ENCODE measurements around the gene GALK2. TPM values are rescaled to one million over a fixed set of nuclear protein-coding genes. Genes with fewer than 3 reads are reported as not detected.

Gene GALK2
- total RNA-seq, 4 donors from 2014 or later: 14.7 to 37.1 (median 24.0) TPM

DNA sequence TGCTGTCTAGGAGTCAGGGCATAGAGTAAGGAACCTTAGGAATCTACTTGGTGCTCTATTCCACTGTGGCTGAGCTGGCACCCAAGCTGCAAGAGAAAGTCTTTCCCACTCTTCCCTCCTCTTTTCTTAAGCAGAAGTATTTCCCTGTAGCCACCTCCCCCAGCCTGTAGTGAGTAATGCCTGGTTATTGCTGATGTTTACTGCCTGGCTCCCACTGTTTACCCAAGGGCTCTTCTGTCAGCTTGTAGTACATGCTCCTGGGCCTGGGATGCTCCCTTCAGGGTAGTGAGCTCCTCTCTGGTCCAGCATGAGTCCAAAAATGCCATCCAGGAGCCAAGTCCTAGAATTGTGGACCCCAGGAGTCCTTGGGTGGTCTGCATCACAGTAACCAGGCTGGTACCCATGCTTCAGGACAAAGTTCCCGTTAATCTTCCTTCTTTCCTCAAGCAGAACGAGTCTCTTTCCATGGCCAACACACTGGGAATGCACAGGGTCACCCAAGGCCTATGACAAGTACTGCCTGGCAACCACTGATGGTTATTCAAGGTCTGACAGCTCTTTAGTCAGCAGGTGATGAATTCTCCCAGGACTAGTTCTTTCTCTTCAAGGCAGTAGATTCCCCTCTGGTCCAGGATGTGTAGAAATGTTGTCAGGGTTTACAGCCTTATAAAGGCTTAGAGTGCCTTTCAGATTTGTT is 17.6 kb downstream of the GALK2 start:
- TF ChIP-seq, protein P1, sequence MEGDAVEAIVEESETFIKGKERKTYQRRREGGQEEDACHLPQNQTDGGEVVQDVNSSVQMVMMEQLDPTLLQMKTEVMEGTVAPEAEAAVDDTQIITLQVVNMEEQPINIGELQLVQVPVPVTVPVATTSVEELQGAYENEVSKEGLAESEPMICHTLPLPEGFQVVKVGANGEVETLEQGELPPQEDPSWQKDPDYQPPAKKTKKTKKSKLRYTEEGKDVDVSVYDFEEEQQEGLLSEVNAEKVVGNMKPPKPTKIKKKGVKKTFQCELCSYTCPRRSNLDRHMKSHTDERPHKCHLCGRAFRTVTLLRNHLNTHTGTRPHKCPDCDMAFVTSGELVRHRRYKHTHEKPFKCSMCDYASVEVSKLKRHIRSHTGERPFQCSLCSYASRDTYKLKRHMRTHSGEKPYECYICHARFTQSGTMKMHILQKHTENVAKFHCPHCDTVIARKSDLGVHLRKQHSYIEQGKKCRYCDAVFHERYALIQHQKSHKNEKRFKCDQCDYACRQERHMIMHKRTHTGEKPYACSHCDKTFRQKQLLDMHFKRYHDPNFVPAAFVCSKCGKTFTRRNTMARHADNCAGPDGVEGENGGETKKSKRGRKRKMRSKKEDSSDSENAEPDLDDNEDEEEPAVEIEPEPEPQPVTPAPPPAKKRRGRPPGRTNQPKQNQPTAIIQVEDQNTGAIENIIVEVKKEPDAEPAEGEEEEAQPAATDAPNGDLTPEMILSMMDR (IDR thresholded peaks at IDR 0.05; ENCODE audit: low read depth): no peak

DNA sequence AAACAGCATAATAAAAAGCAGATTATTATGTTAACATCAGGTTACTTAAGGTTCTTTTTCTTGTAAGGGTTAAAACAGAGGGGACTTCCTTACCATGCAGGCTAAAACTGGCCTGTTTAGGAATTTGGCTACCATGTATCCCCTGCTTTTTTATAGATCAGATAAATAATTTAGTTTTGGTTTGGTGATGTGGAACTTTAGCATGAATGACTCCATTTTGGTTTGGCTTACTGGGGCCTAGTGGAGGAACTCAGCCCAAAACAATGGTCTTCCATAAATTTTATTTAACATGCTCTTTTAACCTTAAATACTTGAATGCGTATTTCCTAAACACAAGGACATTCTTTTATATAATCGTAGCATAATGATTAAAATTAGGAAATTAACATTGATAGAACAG is 18.9 kb downstream of the GALK2 start:
- TF ChIP-seq, protein P1 (IDR thresholded peaks at IDR 0.05; ENCODE audit: low read depth): no peak

DNA sequence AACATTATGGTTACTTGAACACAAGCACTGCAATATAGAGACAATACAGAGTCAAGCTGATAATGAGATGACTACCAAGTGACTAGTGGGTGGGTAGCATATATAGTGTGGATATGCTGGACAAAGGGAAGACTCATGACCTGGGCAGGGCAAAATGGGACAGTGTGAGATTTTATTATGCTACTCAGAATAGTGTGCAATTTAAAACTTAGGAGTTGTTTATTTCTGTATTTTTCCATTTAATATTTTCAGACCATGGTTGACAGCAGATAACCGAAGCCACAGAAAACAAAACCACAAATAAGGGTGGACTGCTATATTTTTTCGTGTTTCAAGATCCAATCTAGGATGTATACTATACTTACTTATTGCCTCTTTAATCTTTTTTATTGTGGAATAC is 19.6 kb downstream of the GALK2 start:
- TF ChIP-seq, protein P1 (IDR thresholded peaks at IDR 0.05; ENCODE audit: low read depth): no peak

DNA sequence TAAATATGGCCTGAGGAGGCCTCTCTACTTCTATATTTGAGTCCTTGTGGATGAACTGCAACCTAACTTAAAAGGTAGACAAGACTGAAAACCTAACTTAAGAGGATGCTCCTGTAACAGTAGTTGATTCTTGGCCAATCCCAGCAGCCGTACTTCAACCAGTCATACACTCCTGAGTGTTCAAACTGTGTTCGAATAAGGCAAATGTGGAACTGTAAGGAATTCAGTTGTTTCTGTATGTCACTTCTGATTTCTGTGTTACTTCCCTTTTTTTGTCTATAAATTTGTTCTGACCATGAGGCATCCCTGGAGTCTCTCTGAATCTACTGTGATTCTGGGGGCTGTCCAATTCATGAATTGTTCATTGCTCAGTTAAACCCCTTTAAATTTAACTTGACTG is 20.5 kb downstream of the GALK2 start:
- TF ChIP-seq, protein P1 (IDR thresholded peaks at IDR 0.05; ENCODE audit: low read depth): no peak

DNA sequence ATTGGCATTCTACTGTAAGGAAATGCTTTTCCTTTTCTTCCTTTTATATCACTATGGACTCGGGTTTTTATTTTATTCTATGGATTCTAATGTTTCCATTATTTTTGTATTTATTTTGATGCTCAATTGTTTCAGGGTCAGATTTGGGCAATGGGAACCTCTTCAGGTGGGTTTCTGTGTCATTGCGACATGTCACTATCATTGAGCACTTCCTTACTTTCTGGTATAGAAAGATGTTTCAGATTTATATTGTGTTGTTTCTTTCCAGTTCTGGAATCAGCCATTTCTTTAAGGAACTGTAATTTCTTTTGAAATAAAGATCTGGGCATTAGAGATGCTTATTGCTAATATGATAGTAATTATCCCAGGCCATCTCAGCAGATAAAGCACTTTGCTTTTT is 21.8 kb downstream of the GALK2 start:
- TF ChIP-seq, protein P1 (IDR thresholded peaks at IDR 0.05; ENCODE audit: low read depth): no peak

DNA sequence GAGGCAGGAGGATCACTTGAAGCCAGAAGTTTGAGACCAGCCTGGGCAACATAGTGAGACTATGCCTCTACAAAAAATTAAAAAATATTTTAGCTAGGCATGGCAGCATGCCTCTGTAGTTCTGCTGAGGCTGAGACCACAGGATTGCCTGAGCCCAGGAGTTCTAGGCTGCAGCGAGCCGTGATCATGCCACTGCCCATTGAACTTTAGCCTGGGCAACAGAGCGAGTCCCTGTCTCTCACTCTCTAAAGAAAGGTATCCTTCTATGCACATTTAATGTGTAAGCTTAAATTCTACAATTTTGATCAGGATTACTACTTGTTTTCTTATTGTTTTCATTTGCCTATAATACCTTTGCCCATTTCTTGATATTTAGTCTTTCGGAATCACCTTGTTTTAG is 26.8 kb downstream of the GALK2 start:
- TF ChIP-seq, protein P1 (IDR thresholded peaks at IDR 0.05; ENCODE audit: low read depth): no peak

DNA sequence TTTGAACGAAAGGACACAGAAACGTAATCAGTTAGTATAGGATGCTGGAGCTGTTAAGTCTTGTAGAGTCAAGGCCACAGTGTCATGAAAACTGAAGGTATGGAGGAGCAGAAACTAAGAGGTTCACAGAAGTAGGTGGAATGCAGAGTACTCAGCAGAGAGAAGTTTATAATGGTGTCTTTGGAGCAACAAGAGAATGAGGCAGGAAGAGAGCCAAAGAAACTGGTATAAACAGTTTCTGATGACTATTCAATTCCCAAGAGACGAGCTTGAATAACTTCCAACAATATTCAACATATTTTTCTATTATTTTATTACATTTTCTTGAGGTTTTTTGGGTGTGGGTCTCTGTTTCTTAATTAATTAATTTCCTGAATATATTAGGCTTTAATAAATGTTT is 29.6 kb downstream of the GALK2 start:
- TF ChIP-seq, protein P1 (IDR thresholded peaks at IDR 0.05; ENCODE audit: low read depth): no peak

Data from subcutaneous adipose tissue (tissue), 4 donors.